Ovary (tissue), 3 donors: Measurements from ENCODE around the gene ABLIM1.

Experiments used
- EP300 ChIP-seq: sonication (generic); formaldehyde crosslinking; IDR thresholded peaks from one replicate; pipeline ENCODE4 v1.6.1; 2017; ENCODE audit warnings: antibody characterized with exemption
- POLR2A ChIP-seq: fragments of 450-650 bp; IDR thresholded peaks from one replicate; pipeline ENCODE4 v1.6.1; 2017; ENCODE audit warnings: antibody characterized with exemption, mild to moderate bottlenecking, moderate library complexity
- TF ChIP-seq, protein P1 (sequence below), 3 donors: fragments of 450-650 bp in 2 of 3; fragments of 200-600 bp in 1 of 3; IDR thresholded peaks; one replicate each; pipeline versions ENCODE4 v1.5.1 to v1.8.0; 2016 to 2022; ENCODE audit warnings: antibody characterized with exemption in 3 of 3, mild to moderate bottlenecking in 1 of 3
- donor health status: DM: no; HTN: no; CAD: no.

- TF ChIP-seq, protein P1, sequence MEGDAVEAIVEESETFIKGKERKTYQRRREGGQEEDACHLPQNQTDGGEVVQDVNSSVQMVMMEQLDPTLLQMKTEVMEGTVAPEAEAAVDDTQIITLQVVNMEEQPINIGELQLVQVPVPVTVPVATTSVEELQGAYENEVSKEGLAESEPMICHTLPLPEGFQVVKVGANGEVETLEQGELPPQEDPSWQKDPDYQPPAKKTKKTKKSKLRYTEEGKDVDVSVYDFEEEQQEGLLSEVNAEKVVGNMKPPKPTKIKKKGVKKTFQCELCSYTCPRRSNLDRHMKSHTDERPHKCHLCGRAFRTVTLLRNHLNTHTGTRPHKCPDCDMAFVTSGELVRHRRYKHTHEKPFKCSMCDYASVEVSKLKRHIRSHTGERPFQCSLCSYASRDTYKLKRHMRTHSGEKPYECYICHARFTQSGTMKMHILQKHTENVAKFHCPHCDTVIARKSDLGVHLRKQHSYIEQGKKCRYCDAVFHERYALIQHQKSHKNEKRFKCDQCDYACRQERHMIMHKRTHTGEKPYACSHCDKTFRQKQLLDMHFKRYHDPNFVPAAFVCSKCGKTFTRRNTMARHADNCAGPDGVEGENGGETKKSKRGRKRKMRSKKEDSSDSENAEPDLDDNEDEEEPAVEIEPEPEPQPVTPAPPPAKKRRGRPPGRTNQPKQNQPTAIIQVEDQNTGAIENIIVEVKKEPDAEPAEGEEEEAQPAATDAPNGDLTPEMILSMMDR (IDR thresholded peaks at IDR 0.05), result no peak
- TF ChIP-seq EP300, result no peak
- TF ChIP-seq POLR2A, result no peak
These were observed 101.6 kb downstream of the ABLIM1 start for GRCh38 chr10:114556236-114557122.
